IMR-90 (cell line): Measurements from ENCODE around the gene DNAJB5. TPM values are rescaled to one million over a fixed set of nuclear protein-coding genes. Genes with fewer than 3 reads are reported as not detected.
A peak's percentile ranks its signal among the peaks of the same experiment; 100 is the strongest.

Experiments used
- ATAC-seq: fragments of 200-7000 bp; cut with Tn5 transposase; 2 replicates; pipeline ENCODE4 v1.9.1; 2020; ENCODE audit warnings: low read depth, mild to moderate bottlenecking, moderate library complexity
- Bru-seq: library from RNA; stranded (reverse); fragments of 400-500 nt; gene quantifications from one replicate; lab custom pipeline; 2021; lab: Mats Ljungman, UMichigan
- BruChase-seq, 2 experiments: library from RNA; stranded (reverse); fragments of 400-500 nt; gene quantifications; one replicate each; lab custom pipeline; 2021; lab: Mats Ljungman, UMichigan
- BruUV-seq: library from RNA; stranded (reverse); fragments of 400-500 nt; replicated peaks from 2 replicates; lab custom pipeline; 2021; lab: Mats Ljungman, UMichigan
- CTCF ChIA-PET: fragments of 300-600 bp; formaldehyde crosslinking; extraction: SDS; loops from one replicate; lab custom pipeline; 2021; ENCODE audit warnings: antibody characterized with exemption; lab: Yijun Ruan, JAX
- POLR2A ChIA-PET: fragments of 300-600 bp; sonication (Branson Sonifier 250); formaldehyde crosslinking; loops from one replicate; lab custom pipeline; 2022; ENCODE audit warnings: antibody characterized with exemption; ENCODE audit not compliant: unreplicated experiment; lab: Charles Lee
- DNase-seq: peaks from one replicate; pipeline ENCODE4 v3.0.0; 2013
- H2AFZ ChIP-seq: replicated peaks from 2 replicates; pipeline ENCODE3; 2013; ENCODE audit warnings: low read length, mild to moderate bottlenecking; ENCODE audit not compliant: poor library complexity
- H2AK5ac ChIP-seq: 2 replicates; pipeline ENCODE4 v1.6.1; 2013; ENCODE audit warnings: low read depth, low read length, inconsistent platforms
- H2AK9ac ChIP-seq: replicated peaks from 2 replicates; pipeline ENCODE3; 2013; ENCODE audit warnings: mild to moderate bottlenecking, low read depth, low read length, moderate library complexity; ENCODE audit not compliant: poor library complexity
- H2BK120ac ChIP-seq: 2 replicates; pipeline ENCODE4 v1.6.1; 2013; ENCODE audit warnings: low read depth, low read length, inconsistent platforms
- H2BK15ac ChIP-seq: 3 replicates; pipeline ENCODE4 v1.6.1; 2013; ENCODE audit warnings: low read depth, low read length, inconsistent platforms
- H2BK20ac ChIP-seq: 2 replicates; pipeline ENCODE4 v1.6.1; 2013; ENCODE audit warnings: low read depth, mild to moderate bottlenecking, inconsistent platforms, low read length, moderate library complexity
- H2BK5ac ChIP-seq: 2 replicates; pipeline ENCODE4 v1.6.1; 2013; ENCODE audit warnings: mild to moderate bottlenecking, low read depth, low read length, inconsistent platforms; ENCODE audit not compliant: poor library complexity, severe bottlenecking
- H3K14ac ChIP-seq: replicated peaks from 2 replicates; pipeline ENCODE4 v1.6.1; 2013; ENCODE audit warnings: low read depth, low read length, inconsistent platforms
- H3K18ac ChIP-seq: 2 replicates; pipeline ENCODE4 v1.6.1; 2013; ENCODE audit warnings: low read depth, low read length, control low read depth
- H3K23ac ChIP-seq: 2 replicates; pipeline ENCODE4 v1.6.1; 2013; ENCODE audit warnings: low read depth, low read length, inconsistent platforms
- H3K27ac ChIP-seq: 2 replicates; pipeline ENCODE4 v1.5.1; 2013; ENCODE audit warnings: mild to moderate bottlenecking, control low read depth, low read length; ENCODE audit not compliant: insufficient read depth
- H3K27me3 ChIP-seq: 2 replicates; pipeline ENCODE4 v1.6.1; 2013; ENCODE audit warnings: low read length; ENCODE audit not compliant: control insufficient read depth, insufficient read depth
- H3K36me3 ChIP-seq: 2 replicates; pipeline ENCODE4 v1.6.1; 2013; ENCODE audit warnings: low read length, mixed read lengths; ENCODE audit not compliant: control insufficient read depth, insufficient read depth
- H3K4ac ChIP-seq: 2 replicates; pipeline ENCODE4 v1.6.1; 2013; ENCODE audit warnings: low read depth, low read length, inconsistent platforms
- H3K4me1 ChIP-seq: 2 replicates; pipeline ENCODE4 v1.6.1; 2013; ENCODE audit warnings: low read length, mixed read lengths; ENCODE audit not compliant: control insufficient read depth, insufficient read depth
- H3K4me2 ChIP-seq: 2 replicates; pipeline ENCODE4 v1.6.1; 2013; ENCODE audit warnings: low read depth, mild to moderate bottlenecking, control low read depth, low read length, moderate library complexity
- H3K4me3 ChIP-seq: 2 replicates; pipeline ENCODE4 v1.5.1; 2013; ENCODE audit warnings: low read depth, mild to moderate bottlenecking, control low read depth, low read length, moderate library complexity; ENCODE audit not compliant: insufficient read depth
- H3K56ac ChIP-seq: 2 replicates; pipeline ENCODE4 v1.6.1; 2013; ENCODE audit warnings: low read length, inconsistent platforms; ENCODE audit not compliant: insufficient read depth; ENCODE audit errors: extremely low read depth
- H3K79me1 ChIP-seq, 2 experiments: 2 replicates each; pipeline ENCODE4 v1.6.1; 2013; ENCODE audit warnings: low read length in 2 of 2, inconsistent platforms in 1 of 2, low read depth in 1 of 2
- H3K9ac ChIP-seq: 2 replicates; pipeline ENCODE4 v1.6.1; 2013; ENCODE audit warnings: low read depth, low read length, control low read depth
- H3K9me1 ChIP-seq: 2 replicates; pipeline ENCODE4 v1.6.1; 2013; ENCODE audit warnings: low read length, inconsistent platforms; ENCODE audit not compliant: insufficient read depth
- H3K9me3 ChIP-seq: 2 replicates; pipeline ENCODE4 v1.6.1; 2013; ENCODE audit warnings: low read length; ENCODE audit not compliant: control insufficient read depth, insufficient read depth
- H4K20me1 ChIP-seq: 2 replicates; pipeline ENCODE4 v1.6.1; 2013; ENCODE audit warnings: low read length, inconsistent platforms; ENCODE audit not compliant: insufficient read depth
- H4K5ac ChIP-seq: 2 replicates; pipeline ENCODE4 v1.6.1; 2013; ENCODE audit warnings: mild to moderate bottlenecking, low read depth, low read length, control low read depth
- H4K8ac ChIP-seq, 2 experiments: 2 replicates each; pipeline ENCODE4 v1.6.1; 2013; ENCODE audit warnings: low read depth in 2 of 2, low read length in 2 of 2, control low read depth in 1 of 2, inconsistent platforms in 1 of 2
- H4K91ac ChIP-seq: 2 replicates; pipeline ENCODE4 v1.6.1; 2013; ENCODE audit warnings: low read depth, low read length, inconsistent platforms; ENCODE audit not compliant: insufficient read depth
- BHLHE40 ChIP-seq: fragments of 150-350 bp; IDR thresholded peaks from 2 replicates; pipeline ENCODE4 v1.6.1; 2016; ENCODE audit warnings: mild to moderate bottlenecking, low read depth, low read length
- CEBPB ChIP-seq: IDR thresholded peaks from 2 replicates; pipeline ENCODE4 v1.6.1; 2012; ENCODE audit warnings: low read depth, low read length, improper control_type of control experiment
- CHD1 ChIP-seq: IDR thresholded peaks from 2 replicates; pipeline ENCODE4 v1.6.1; 2012; ENCODE audit warnings: low read depth, low read length, improper control_type of control experiment
- CTCF ChIP-seq: conservative IDR thresholded peaks from 2 replicates; pipeline ENCODE4 v1.5.1; 2012; ENCODE audit warnings: mild to moderate bottlenecking, low read depth, low read length, improper control_type of control experiment
- FOS ChIP-seq: fragments of 150-350 bp; IDR thresholded peaks from 2 replicates; pipeline ENCODE4 v1.6.1; 2016; ENCODE audit warnings: low read depth, low read length
- MAFK ChIP-seq: IDR thresholded peaks from 2 replicates; pipeline ENCODE4 v1.6.1; 2012; ENCODE audit warnings: low read depth, low read length, improper control_type of control experiment
- MXI1 ChIP-seq: IDR thresholded peaks from 2 replicates; pipeline ENCODE4 v1.6.1; 2012; ENCODE audit warnings: low read depth, mild to moderate bottlenecking, low read length, moderate library complexity, borderline replicate concordance
- NFE2L2 ChIP-seq: fragments of 150-350 bp; IDR thresholded peaks from 2 replicates; pipeline ENCODE4 v1.6.1; 2016; ENCODE audit warnings: low read depth, mild to moderate bottlenecking, low read length
- POLR2A ChIP-seq: IDR thresholded peaks from 2 replicates; pipeline ENCODE4 v1.6.1; 2012; ENCODE audit warnings: mild to moderate bottlenecking, low read depth, low read length
- RCOR1 ChIP-seq: IDR thresholded peaks from 2 replicates; pipeline ENCODE4 v1.6.1; 2012; ENCODE audit warnings: mild to moderate bottlenecking, low read length, improper control_type of control experiment; ENCODE audit not compliant: insufficient replicate concordance
- RFX5 ChIP-seq: IDR thresholded peaks from 2 replicates; pipeline ENCODE4 v1.8.0; 2012; ENCODE audit warnings: low read depth, mild to moderate bottlenecking, low read length, moderate library complexity
- WGBS, 2 experiments: methylation state at CpG; one replicate each; pipeline versions ENCODE4 v1.1.5 to v1.1.7; 2013; ENCODE audit warnings: missing lambda C conversion rate in 2 of 2; ENCODE audit not compliant: insufficient read length in 1 of 2; ENCODE audit errors: extremely low coverage in 2 of 2; 5-methylcytosine and 5-hydroxymethylcytosine counted together
- dilution Hi-C: fragments of 300-500 bp; cut with HindIII; formaldehyde crosslinking; loops from one replicate; pipeline ENCODE4 v1.14.3; 2018; ENCODE audit warnings: low sequenced_read_pairs; ENCODE audit not compliant: unreplicated experiment
- in situ Hi-C: fragments of 300-500 bp; cut with MboI; formaldehyde crosslinking; loops from 3 replicates; pipeline ENCODE4 v1.14.3; 2019; ENCODE audit warnings: low sequenced_read_pairs, inconsistent platforms, mixed read lengths
- intact Hi-C: fragments of 100-400 bp; cut with micrococcal nuclease; formaldehyde crosslinking; loops from 2 replicates; pipeline ENCODE4 v1.10.0; 2022
- long read RNA-seq: library from polyadenylated mRNA; unstranded; transcript quantifications from one replicate; pipeline ENCODE4 v2.0.0, GENCODE V29; 2021; ENCODE audit not compliant: unreplicated experiment
- polyA plus RNA-seq, 3 experiments: library from polyadenylated mRNA; depleted of rRNA; stranded (reverse); fragments of >200 nt; gene quantifications; 2 replicates each; pipeline ENCODE4 v1.2.3, GENCODE V29; 2012; ENCODE audit warnings: low replicate concordance in 1 of 3
- total RNA-seq: library from RNA; depleted of rRNA; stranded (reverse); fragments of >200 nt; gene quantifications from 2 replicates; pipeline ENCODE4 v1.2.3, GENCODE V29; 2012; rRNA removed
- TF ChIP-seq, protein P1 (sequence below): fragments of 150-350 bp; IDR thresholded peaks from 2 replicates; pipeline ENCODE4 v1.6.1; 2017; ENCODE audit warnings: mild to moderate bottlenecking, antibody characterized with exemption, low read length, low read depth

The DNAJB5 gene
- total RNA-seq (11.7 and 14.9 TPM in 2 replicates), polyA plus RNA-seq (2012; rRNA removed) (9.9 and 11.4 TPM in 2 replicates), Bru-seq, nascent RNA (percentile 62 among the genes with signal in this experiment), BruChase-seq, experiment 1, labeled RNA remaining after a 6-hour chase (percentile 45 among the genes with signal in this experiment), BruChase-seq, experiment 2, labeled RNA remaining after a 2-hour chase (percentile 60 among the genes with signal in this experiment)
- polyA plus RNA-seq (2012; cell fraction: cytosol; rRNA removed): 6.4 and 9.0 TPM in 2 replicates
- 3.5 and 4.0 TPM in 2 replicates for polyA plus RNA-seq (2012; cell fraction: nucleus; rRNA removed; ENCODE audit: low replicate concordance)
- long read RNA-seq, partial matches to known transcripts: 0 of 9 reads
- long read RNA-seq, other reads (novel, unspliced or antisense): 8 of 9 reads

- H2BK120ac ChIP-seq: peak within 1 kb of the TSS; percentile 31
- TF ChIP-seq CTCF (no peak), FOS (peak; percentile 57), CEBPB (no peak), RFX5 (no peak), MAFK (no peak), BHLHE40 (peak; percentile 81), MXI1 (no peak), NFE2L2 (no peak), POLR2A (peak; percentile 91; the same call in 1 of the 2 replicates), CHD1 (0 out of 2 replicates have a peak, but pooled peaks have one; percentile 73), RCOR1 (no peak)
- TF ChIP-seq, protein P1, sequence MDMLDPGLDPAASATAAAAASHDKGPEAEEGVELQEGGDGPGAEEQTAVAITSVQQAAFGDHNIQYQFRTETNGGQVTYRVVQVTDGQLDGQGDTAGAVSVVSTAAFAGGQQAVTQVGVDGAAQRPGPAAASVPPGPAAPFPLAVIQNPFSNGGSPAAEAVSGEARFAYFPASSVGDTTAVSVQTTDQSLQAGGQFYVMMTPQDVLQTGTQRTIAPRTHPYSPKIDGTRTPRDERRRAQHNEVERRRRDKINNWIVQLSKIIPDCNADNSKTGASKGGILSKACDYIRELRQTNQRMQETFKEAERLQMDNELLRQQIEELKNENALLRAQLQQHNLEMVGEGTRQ: peak; percentile 61
These were observed at the start of gene DNAJB5 for GRCh38 chr9:34989003-34989945. DNAJB5 (plus strand) TSS chr9:34989745; CDS start chr9:34990631, 886 bp downstream.

More at GRCh38 chr9:34989003-34989945, at the start of gene DNAJB5:
- ATAC-seq: peak; percentile 87
- no peaks in the 10 kb centered on the region for H4K20me1 ChIP-seq
- WGBS, 2 experiments: 1% methylated on average over 23 of the region's 65 CpGs; no CpG with 5 or more reads in 1 of the 2 experiments
- peak within 1 kb of the TSS; percentile 20 for H3K18ac ChIP-seq
- peak within 1 kb of the TSS; percentile 83 for H3K14ac ChIP-seq
- peak within 1 kb of the TSS; percentile 59 for H4K91ac ChIP-seq
- H3K9me1 ChIP-seq: peaks cover 31% of the 10 kb centered on the region
- peak within 1 kb of the TSS; percentile 36 to 93 for H4K8ac ChIP-seq
- ChIA-PET CTCF (interaction anchor here (0.7 kb wide), 1 partner anchor 412 kb away, joined by 3 read pairs; no protein-coding TSS in a partner anchor), POLR2A (interaction anchor here (0.5 to 0.7 kb wide), 4 partner anchors 9 to 80 kb away, joined by 3 to 16 read pairs (median 10); no protein-coding TSS in a partner anchor)
- no peaks in the 10 kb centered on the region for H3K36me3 ChIP-seq
- BruUV-seq: no TSS peak
- peaks cover 33% of the 10 kb centered on the region for H3K4me1 ChIP-seq
- peak within 1 kb of the TSS; percentile 9; the same call in 1 of the 3 replicates for H2BK15ac ChIP-seq
- peak within 1 kb of the TSS; percentile 60 for H3K4me3 ChIP-seq
- H3K79me1 ChIP-seq: peaks cover 7 to 40% of the 10 kb centered on the region in 2 experiments; a peak in 3 of 4 replicates
- H3K4me2 ChIP-seq: peak within 1 kb of the TSS; percentile 76
- in situ Hi-C loops: loop anchor here (5.0 kb wide), 1 partner anchor 82 kb away; no protein-coding TSS in a partner anchor
- H3K9ac ChIP-seq: peak within 1 kb of the TSS; percentile 45
- peak within 1 kb of the TSS; percentile 87 for H3K4ac ChIP-seq
- H2AFZ ChIP-seq: peak within 1 kb of the TSS; percentile 96
- peak within 1 kb of the TSS; percentile 48 for H3K23ac ChIP-seq
- H2AK5ac ChIP-seq: peak within 1 kb of the TSS; percentile 71
- peak within 1 kb of the TSS; percentile 55 for H4K5ac ChIP-seq
- no peaks in the 10 kb centered on the region for H3K9me3 ChIP-seq
- no peaks in the 10 kb centered on the region for H3K27me3 ChIP-seq
- intact Hi-C loops: loop anchor here (2.0 to 5.0 kb wide), 2 partner anchors 84 to 488 kb away; partner anchors contain the start of gene VCP
- peak within 1 kb of the TSS; percentile 58 for H3K27ac ChIP-seq
- no peak within 1 kb of the TSS; the same call in 1 of the 2 replicates for H3K56ac ChIP-seq
- peak within 1 kb of the TSS; percentile 89 for H2AK9ac ChIP-seq
- H2BK20ac ChIP-seq: peak within 1 kb of the TSS; percentile 29; the same call in 1 of the 2 replicates
- H2BK5ac ChIP-seq: peak within 1 kb of the TSS; percentile 47
- dilution Hi-C loops: no loop called here
- DNase-seq: peak; percentile 100
